HepG2 (cell line): ENCODE measurements around the gene SLC12A1. TPM values are rescaled to one million over a fixed set of nuclear protein-coding genes. Genes with fewer than 3 reads are reported as not detected.

Experiments
- ATAC-seq: fragments of 200-7000 bp; cut with Tn5 transposase; 3 replicates; pipeline ENCODE4 v1.9.1; 2020; ENCODE audit warnings: mild to moderate bottlenecking, moderate library complexity
- BruUV-seq: library from RNA; stranded (reverse); fragments of 400-500 nt; replicated peaks from 2 replicates; lab custom pipeline; 2021; lab: Mats Ljungman, UMichigan
- CTCF ChIA-PET: fragments of 300-600 bp; formaldehyde crosslinking; extraction: SDS; loops from one replicate; lab custom pipeline; 2021; ENCODE audit warnings: low total read pairs, inconsistent platforms, low intra/inter-chr PET ratio; lab: Yijun Ruan, JAX
- POLR2A ChIA-PET: fragments of 350-600 bp; sonication (Branson Sonifier 250); formaldehyde crosslinking; loops from one replicate; lab custom pipeline; 2020; ENCODE audit warnings: antibody characterized with exemption, inconsistent platforms; lab: Yijun Ruan, JAX
- DNase-seq: peaks from one replicate; pipeline ENCODE4 v3.0.0-alpha.2; 2015; ENCODE audit warnings: low spot score
- FAIRE-seq: peaks from 3 replicates; lab custom pipeline; 2011; peaks lifted over from hg19 to GRCh38; lab: Jason Lieb, UNC
- H2AFZ ChIP-seq: one replicate; pipeline ENCODE4 v1.6.1; 2011; ENCODE audit warnings: low read length, inconsistent platforms
- H3K27ac ChIP-seq: fragments of 300-600 bp; 3 replicates; pipeline ENCODE4 v1.8.0; 2011; ENCODE audit warnings: mixed run types, mild to moderate bottlenecking, mixed read lengths, low read length, inconsistent platforms; ENCODE audit not compliant: insufficient read depth; ENCODE audit errors: extremely low read length
- H3K27me3 ChIP-seq, 2 experiments: fragments of 200-600 bp in 1 of 2; 2 replicates in 1 of 2; 3 replicates in 1 of 2; pipeline versions ENCODE4 v1.6.0 to v1.8.0; 2011; ENCODE audit warnings: low read length in 2 of 2, mild to moderate bottlenecking in 2 of 2, moderate library complexity in 2 of 2, inconsistent platforms in 1 of 2; ENCODE audit not compliant: insufficient read depth in 2 of 2, control insufficient read depth in 1 of 2
- H3K36me3 ChIP-seq, 2 experiments: fragments of 200-600 bp in 1 of 2; replicated peaks in 1 of 2; 2 replicates in 1 of 2; 3 replicates in 1 of 2; pipeline versions ENCODE4 v1.5.1 to v1.8.0; 2011; ENCODE audit warnings: low read length in 2 of 2, inconsistent platforms in 1 of 2; ENCODE audit not compliant: insufficient read depth in 2 of 2, control insufficient read depth in 1 of 2
- H3K4me1 ChIP-seq: 2 replicates; pipeline ENCODE4 v1.5.1; 2012; ENCODE audit warnings: low read length, inconsistent platforms; ENCODE audit not compliant: insufficient read depth
- H3K4me2 ChIP-seq: 2 replicates; pipeline ENCODE4 v1.6.0; 2011; ENCODE audit warnings: low read depth, low read length, inconsistent platforms
- H3K4me3 ChIP-seq, 3 experiments: fragments of 200-600 bp in 1 of 3; sonication (generic), shearing (Covaris generic) in 1 of 3; replicated peaks in 1 of 3; 2 replicates each; pipeline ENCODE4 v1.5.1; 2011 to 2016; ENCODE audit warnings: low read length in 3 of 3, inconsistent platforms in 2 of 3, low read depth in 2 of 3, mild to moderate bottlenecking in 2 of 3, control low read depth in 1 of 3, mixed read lengths in 1 of 3; ENCODE audit not compliant: insufficient read depth in 1 of 3
- H3K79me2 ChIP-seq: one replicate; pipeline ENCODE4 v1.6.1; 2011; ENCODE audit warnings: low read length, inconsistent platforms; ENCODE audit not compliant: insufficient read depth
- H3K9ac ChIP-seq: 2 replicates; pipeline ENCODE4 v1.6.0; 2011; ENCODE audit warnings: mild to moderate bottlenecking, low read depth, low read length, inconsistent platforms; ENCODE audit not compliant: insufficient read depth
- H3K9me3 ChIP-seq: 2 replicates; pipeline ENCODE4 v1.5.1; 2012; ENCODE audit warnings: mild to moderate bottlenecking, low read length
- H4K20me1 ChIP-seq: 2 replicates; pipeline ENCODE4 v1.6.0; 2011; ENCODE audit warnings: inconsistent platforms, mild to moderate bottlenecking, low read length, moderate library complexity; ENCODE audit not compliant: insufficient read depth
- ARID4A ChIP-seq: sonication (generic); formaldehyde crosslinking; IDR thresholded peaks from 2 replicates; pipeline ENCODE4 v1.5.0; 2020; ENCODE audit warnings: mild to moderate bottlenecking, missing genetic modification reagents, borderline replicate concordance
- HCFC1 ChIP-seq: fragments of 150-350 bp; IDR thresholded peaks from 2 replicates; pipeline ENCODE4 v1.6.1; 2014; ENCODE audit warnings: low read depth, low read length
- IKZF4 ChIP-seq: sonication (generic); formaldehyde crosslinking; IDR thresholded peaks from 2 replicates; pipeline ENCODE4 v1.5.1; 2020; ENCODE audit warnings: borderline replicate concordance, mild to moderate bottlenecking, low read depth, missing genetic modification reagents; ENCODE audit errors: not compliant biosample characterization
- JARID2 ChIP-seq: sonication (generic); formaldehyde crosslinking; IDR thresholded peaks from 2 replicates; pipeline ENCODE4 v1.8.1; 2023; ENCODE audit warnings: missing genetic modification reagents, inconsistent platforms; ENCODE audit not compliant: insufficient replicate concordance
- NCOA2 ChIP-seq: sonication (generic); formaldehyde crosslinking; IDR thresholded peaks from 2 replicates; pipeline ENCODE4 v1.8.0; 2022; ENCODE audit warnings: inconsistent platforms
- PAWR ChIP-seq: sonication (generic); formaldehyde crosslinking; IDR thresholded peaks from 2 replicates; pipeline ENCODE4 v1.4.0; 2020; ENCODE audit warnings: missing genetic modification reagents, mild to moderate bottlenecking, borderline replicate concordance
- SMC3 ChIP-seq: IDR thresholded peaks from 2 replicates; pipeline ENCODE4 v1.6.1; 2011; ENCODE audit warnings: low read length, improper control_type of control experiment
- STAT5B ChIP-seq: sonication (generic); formaldehyde crosslinking; IDR thresholded peaks from 2 replicates; pipeline ENCODE4 v1.4.0; 2020; ENCODE audit warnings: missing genetic modification reagents
- THAP8 ChIP-seq: sonication (generic); formaldehyde crosslinking; IDR thresholded peaks from 2 replicates; pipeline ENCODE4 v1.5.1; 2020; ENCODE audit warnings: missing genetic modification reagents, mild to moderate bottlenecking, borderline replicate concordance
- TRIM22 ChIP-seq: fragments of 450-650 bp; IDR thresholded peaks from 2 replicates; pipeline ENCODE4 v1.6.1; 2017
- ZBTB20 ChIP-seq: sonication (generic); formaldehyde crosslinking; IDR thresholded peaks from 2 replicates; pipeline ENCODE4 v1.8.1; 2023; ENCODE audit warnings: missing genetic modification reagents, low read depth, mild to moderate bottlenecking, borderline replicate concordance
- ZNF337 ChIP-seq: sonication (generic); formaldehyde crosslinking; IDR thresholded peaks from 2 replicates; pipeline ENCODE4 v1.5.1; 2020; ENCODE audit warnings: missing genetic modification reagents, low read depth, mild to moderate bottlenecking, borderline replicate concordance
- ZNF383 ChIP-seq: sonication (generic); formaldehyde crosslinking; IDR thresholded peaks from 2 replicates; pipeline ENCODE4 v1.4.0; 2020; ENCODE audit warnings: missing genetic modification reagents, mild to moderate bottlenecking, borderline replicate concordance
- ZNF468 ChIP-seq: sonication (generic); formaldehyde crosslinking; IDR thresholded peaks from 2 replicates; pipeline ENCODE4 v1.8.0; 2022; ENCODE audit warnings: mild to moderate bottlenecking, moderate library complexity, missing genetic modification reagents
- ZNF670 ChIP-seq: sonication (generic); formaldehyde crosslinking; IDR thresholded peaks from 2 replicates; pipeline ENCODE4 v1.8.0; 2022; ENCODE audit warnings: mild to moderate bottlenecking, missing genetic modification reagents, borderline replicate concordance
- ZNF710 ChIP-seq: sonication (generic); formaldehyde crosslinking; IDR thresholded peaks from 2 replicates; pipeline ENCODE4 v1.5.0; 2020; ENCODE audit warnings: mild to moderate bottlenecking, missing genetic modification reagents, borderline replicate concordance
- ZNF841 ChIP-seq: sonication (generic); formaldehyde crosslinking; IDR thresholded peaks from 2 replicates; pipeline ENCODE4 v1.8.1; 2023; ENCODE audit warnings: missing genetic modification reagents, borderline replicate concordance
- WGBS: methylation state at CpG from one replicate; pipeline ENCODE4 v1.1.6; 2017; ENCODE audit warnings: low lambda C conversion rate; 5-methylcytosine and 5-hydroxymethylcytosine counted together
- in situ Hi-C: cut with HindIII; loops from 2 replicates; pipeline ENCODE4 v1.10.0; 2017; ENCODE audit warnings: low pct_unique_long_range_greater_than_20kb; ENCODE audit not compliant: extremely low pct_ligation_motif_present
- intact Hi-C: fragments of 100-400 bp; cut with micrococcal nuclease; formaldehyde crosslinking; loops from one replicate; pipeline ENCODE4 v1.10.0; 2022; ENCODE audit not compliant: unreplicated experiment
- polyA plus RNA-seq, 8 experiments: library from polyadenylated mRNA; depleted of rRNA in 3 of 8; stranded (reverse) in 7 of 8; unstranded in 1 of 8; fragments of >200 nt; fragmentation: Illumina TruSeq in 4 of 8; extraction: Trizol in 4 of 8; gene quantifications; 2 replicates each; pipeline versions ENCODE4 v1.2.1 to v1.2.3, GENCODE V29; 2011 to 2016; ENCODE audit warnings: low read depth in 4 of 8, missing spikeins in 1 of 8, mixed read lengths in 1 of 8; ENCODE audit not compliant: insufficient read depth in 1 of 8
- total RNA-seq, 5 experiments: library from RNA; depleted of rRNA; stranded (reverse); fragments of >200 nt; fragmentation: Illumina TruSeq; extraction: Trizol; gene quantifications; 2 replicates each; pipeline ENCODE4 v1.2.3, GENCODE V29; 2016; ENCODE audit warnings: low read depth in 1 of 5

SLC12A1 gene
- total and polyA plus RNA-seq, 2 of the 13 experiments (the other 11 are each of a cell fraction or from before 2014, with no cell fraction given) = not detected

- ATAC-seq (no peak), DNase-seq (no peak), FAIRE-seq (no peak)
- no TSS peak for BruUV-seq
- ChIA-PET POLR2A (no interaction called here), CTCF (no interaction called here)
- Histone ChIP-seq H3K9ac (no peak overlapping the region), H3K36me3 (no peaks in the 10 kb centered on the region), H3K9me3 (no peaks in the 10 kb centered on the region), H3K79me2 (no peaks in the 10 kb centered on the region), H3K27me3 (no peaks in the 10 kb centered on the region), H4K20me1 (no peaks in the 10 kb centered on the region), H3K4me2 (no peak overlapping the region), H3K4me3 (no peak overlapping the region), H3K4me1 (no peaks in the 10 kb centered on the region), H3K27ac (no peak overlapping the region), H2AFZ (no peak overlapping the region)
- 3% methylated on average over 2 of the region's 2 CpGs for WGBS
- in situ Hi-C loops = loop anchor here (25.0 kb wide), 1 partner anchor 1110 kb away; no protein-coding TSS in a partner anchor
- intact Hi-C loops = no loop called here
- TF ChIP-seq STAT5B (CRISPR knock-in tag) (no peak), ZBTB20 (CRISPR knock-in tag) (no peak), ZNF670 (no peak), HCFC1 (no peak), ZNF710 (CRISPR knock-in tag) (no peak), TRIM22 (no peak), ZNF468 (no peak), ZNF841 (CRISPR knock-in tag) (no peak), PAWR (no peak), SMC3 (no peak), THAP8 (CRISPR knock-in tag) (no peak), ZNF383 (no peak), NCOA2 (CRISPR knock-in tag) (no peak), JARID2 (CRISPR knock-in tag) (no peak), ARID4A (CRISPR knock-in tag) (no peak), IKZF4 (CRISPR knock-in tag) (no peak), ZNF337 (CRISPR knock-in tag) (no peak)
These were observed 91.6 kb downstream of the SLC12A1 start for GRCh38 chr15:48297668-48298067.
